ENCODE results near the gene MRPS5.
"Not testable (repeated sequence)": the region's sequence is repeated elsewhere in the genome, so short reads cannot be mapped to it uniquely, and the experiment has no call there.

Gene MRPS5

DNA sequence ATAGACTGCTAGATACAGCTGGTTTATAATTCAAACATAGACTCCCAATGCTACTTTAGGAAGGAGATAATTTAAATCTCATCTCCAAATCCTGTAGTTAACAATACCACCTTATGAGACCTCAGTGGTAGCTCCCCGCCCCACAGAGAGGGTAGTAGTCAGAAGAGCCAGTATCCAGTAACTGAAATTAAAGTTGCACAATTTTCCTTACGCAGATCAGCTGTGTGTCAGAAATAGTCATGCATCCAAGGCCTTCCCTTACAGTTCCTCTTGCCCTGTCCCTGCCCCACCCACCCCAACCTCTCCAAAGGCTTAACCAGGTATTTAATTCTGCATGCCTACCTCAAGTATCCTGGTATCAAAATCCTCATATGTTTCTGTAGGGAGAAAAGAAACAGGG lies 15.5 kb downstream of the MRPS5 start:
- TF ChIP-seq MYC (IDR thresholded peaks at IDR 0.05; ENCODE audit: low read depth, low read length) (no peak), POLR2A (IDR thresholded peaks at IDR 0.05; ENCODE audit: extremely low read depth, insufficient read length) (no peak)
- TF ChIP-seq, protein P1, sequence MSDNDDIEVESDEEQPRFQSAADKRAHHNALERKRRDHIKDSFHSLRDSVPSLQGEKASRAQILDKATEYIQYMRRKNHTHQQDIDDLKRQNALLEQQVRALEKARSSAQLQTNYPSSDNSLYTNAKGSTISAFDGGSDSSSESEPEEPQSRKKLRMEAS (IDR thresholded peaks at IDR 0.05; ENCODE audit: low read depth, low read length) = no peak
- TF ChIP-seq, protein P2, sequence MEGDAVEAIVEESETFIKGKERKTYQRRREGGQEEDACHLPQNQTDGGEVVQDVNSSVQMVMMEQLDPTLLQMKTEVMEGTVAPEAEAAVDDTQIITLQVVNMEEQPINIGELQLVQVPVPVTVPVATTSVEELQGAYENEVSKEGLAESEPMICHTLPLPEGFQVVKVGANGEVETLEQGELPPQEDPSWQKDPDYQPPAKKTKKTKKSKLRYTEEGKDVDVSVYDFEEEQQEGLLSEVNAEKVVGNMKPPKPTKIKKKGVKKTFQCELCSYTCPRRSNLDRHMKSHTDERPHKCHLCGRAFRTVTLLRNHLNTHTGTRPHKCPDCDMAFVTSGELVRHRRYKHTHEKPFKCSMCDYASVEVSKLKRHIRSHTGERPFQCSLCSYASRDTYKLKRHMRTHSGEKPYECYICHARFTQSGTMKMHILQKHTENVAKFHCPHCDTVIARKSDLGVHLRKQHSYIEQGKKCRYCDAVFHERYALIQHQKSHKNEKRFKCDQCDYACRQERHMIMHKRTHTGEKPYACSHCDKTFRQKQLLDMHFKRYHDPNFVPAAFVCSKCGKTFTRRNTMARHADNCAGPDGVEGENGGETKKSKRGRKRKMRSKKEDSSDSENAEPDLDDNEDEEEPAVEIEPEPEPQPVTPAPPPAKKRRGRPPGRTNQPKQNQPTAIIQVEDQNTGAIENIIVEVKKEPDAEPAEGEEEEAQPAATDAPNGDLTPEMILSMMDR (IDR thresholded peaks at IDR 0.05; ENCODE audit: low read depth, low read length) = no peak
- no peak overlapping the region for H3K4me3 ChIP-seq (ENCODE audit: low read depth, low read length)
- DNase-seq (ENCODE audit: low read depth) = no peak

DNA sequence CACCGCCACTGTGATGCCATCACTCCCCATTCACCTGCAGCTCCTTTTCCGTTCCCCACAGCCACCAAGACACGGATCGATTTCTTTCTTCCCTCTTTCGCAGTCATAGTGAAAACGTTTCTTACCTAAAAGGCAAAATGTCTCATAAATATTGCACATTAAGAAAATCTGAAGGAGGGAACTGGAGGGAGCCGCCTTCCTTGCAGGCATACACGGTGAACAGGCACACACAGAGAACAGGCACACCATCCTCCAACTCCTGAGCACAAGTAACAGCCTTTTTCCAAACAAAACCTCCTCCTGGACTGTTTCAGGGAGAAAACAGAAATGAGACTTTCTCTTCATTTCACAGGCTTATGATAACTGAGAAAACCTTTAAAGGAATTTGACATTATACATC lies 17.0 kb downstream of the MRPS5 start:
- TF ChIP-seq POLR2A (IDR thresholded peaks at IDR 0.05; ENCODE audit: extremely low read depth, insufficient read length) (no peak), MYC (IDR thresholded peaks at IDR 0.05; ENCODE audit: low read depth, low read length) (no peak)
- TF ChIP-seq, protein P2 (IDR thresholded peaks at IDR 0.05; ENCODE audit: low read depth, low read length) = no peak
- TF ChIP-seq, protein P1 (IDR thresholded peaks at IDR 0.05; ENCODE audit: low read depth, low read length) = no peak
- no peak for DNase-seq (ENCODE audit: low read depth)

DNA sequence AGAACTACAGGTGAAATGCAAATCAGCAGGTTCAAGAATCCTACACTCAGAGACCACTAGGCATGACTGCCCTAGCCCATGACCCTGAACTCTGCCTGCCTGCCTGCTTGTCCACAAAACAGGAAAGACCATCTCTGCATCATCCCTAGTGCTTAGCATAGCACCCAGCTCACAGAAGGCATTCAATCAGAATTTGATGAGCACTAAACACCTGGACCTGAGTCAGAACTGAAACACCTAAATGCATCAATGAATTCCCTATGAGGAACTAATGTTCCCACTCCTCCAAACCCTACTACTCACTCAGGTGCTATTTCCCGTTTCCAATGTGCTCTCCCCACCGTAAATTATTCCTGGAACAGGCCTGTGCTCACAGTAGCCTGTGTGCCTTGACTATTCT lies 21.7 kb downstream of the MRPS5 start:
- DNase-seq (ENCODE audit: low read depth) = no peak
- TF ChIP-seq, protein P1 (IDR thresholded peaks at IDR 0.05; ENCODE audit: low read depth, low read length) = no peak
- no peak for TF ChIP-seq MYC (IDR thresholded peaks at IDR 0.05; ENCODE audit: low read depth, low read length)
- TF ChIP-seq, protein P2 (IDR thresholded peaks at IDR 0.05; ENCODE audit: low read depth, low read length) = no peak
- TF ChIP-seq POLR2A (IDR thresholded peaks at IDR 0.05; ENCODE audit: extremely low read depth, insufficient read length) = no peak
- H3K4me3 ChIP-seq (ENCODE audit: low read depth, low read length) = no peak overlapping the region

More for the DNA sequence above, 17.0 kb downstream of the MRPS5 start:
- no peak overlapping the region for H3K4me3 ChIP-seq (ENCODE audit: low read depth, low read length)

DNA sequence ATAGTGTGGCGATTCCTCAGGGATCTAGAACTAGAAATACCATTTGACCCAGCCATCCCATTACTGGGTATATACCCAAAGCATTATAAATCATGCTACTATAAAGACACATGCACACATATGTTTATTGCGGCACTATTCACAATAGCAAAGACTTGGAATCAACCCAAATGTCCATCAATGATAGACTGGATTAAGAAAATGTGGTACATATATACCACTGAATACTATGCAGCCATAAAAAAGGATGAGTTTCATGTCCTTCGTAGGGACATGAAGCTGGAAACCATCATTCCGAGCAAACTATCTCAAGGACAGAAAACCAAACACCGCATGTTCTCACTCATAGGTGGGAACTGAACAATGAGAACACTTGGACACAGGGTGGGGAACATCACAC lies 23.3 kb downstream of the MRPS5 start:
- H3K4me3 ChIP-seq (ENCODE audit: low read depth, low read length); DNase-seq (ENCODE audit: low read depth): not testable (repeated sequence)

DNA sequence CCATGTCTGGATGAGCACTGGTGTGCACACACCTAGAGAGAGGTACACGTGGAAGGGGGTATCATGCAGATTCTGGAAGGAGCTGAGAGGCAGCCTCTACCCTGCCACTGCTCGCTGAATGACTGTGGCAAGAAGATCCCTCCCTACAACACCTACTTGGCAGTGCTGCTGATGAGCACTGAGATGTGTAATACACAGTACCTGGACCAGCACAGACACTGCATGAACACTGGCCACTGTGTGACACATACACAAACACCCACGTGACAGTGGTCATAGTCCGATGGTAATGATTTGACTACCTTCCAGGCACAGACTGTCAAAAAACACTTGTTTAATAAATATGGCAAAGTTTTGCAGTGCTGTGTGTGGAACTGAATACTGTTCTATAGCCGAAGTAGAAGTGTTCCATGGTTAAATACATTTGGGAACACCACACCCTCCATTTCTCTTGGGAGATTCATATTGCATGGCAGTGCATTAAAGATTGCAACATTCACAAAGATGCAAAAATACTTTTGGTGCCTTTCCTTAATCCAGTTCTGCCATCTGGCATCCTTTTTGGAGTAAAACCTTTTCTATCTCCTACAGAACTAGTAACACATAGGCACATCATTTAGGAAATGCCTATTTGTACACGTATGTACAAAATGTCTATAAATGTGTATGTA lies 29.6 kb downstream of the MRPS5 start:
- no peak for DNase-seq (ENCODE audit: low read depth)
- no peak overlapping the region for H3K4me3 ChIP-seq (ENCODE audit: low read depth, low read length)
- TF ChIP-seq MYC (IDR thresholded peaks at IDR 0.05; ENCODE audit: low read depth, low read length) = no peak
- TF ChIP-seq, protein P2 (IDR thresholded peaks at IDR 0.05; ENCODE audit: low read depth, low read length) = no peak
- TF ChIP-seq POLR2A (IDR thresholded peaks at IDR 0.05; ENCODE audit: extremely low read depth, insufficient read length) = no peak
- TF ChIP-seq, protein P1 (IDR thresholded peaks at IDR 0.05; ENCODE audit: low read depth, low read length) = no peak

DNA sequence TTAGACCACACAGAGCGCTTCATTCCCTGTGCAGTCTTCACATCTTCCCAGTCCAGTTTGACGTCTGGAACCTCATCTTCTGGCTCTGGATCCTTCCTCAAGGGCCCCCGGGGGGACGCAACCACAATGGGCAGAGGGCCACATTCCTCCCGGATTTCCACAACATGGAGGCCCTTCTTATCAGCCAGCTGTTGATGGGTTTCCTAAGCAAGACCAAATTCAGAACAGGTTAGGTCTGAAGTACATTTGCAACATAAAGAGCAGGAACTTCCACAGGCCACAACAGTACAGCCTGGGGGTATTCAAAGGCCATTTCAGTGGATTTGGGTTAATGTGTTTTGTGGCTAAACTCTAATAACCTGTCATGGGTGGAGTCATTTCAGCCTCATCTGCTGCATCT lies 34.2 kb downstream of the MRPS5 start:
- TF ChIP-seq, protein P2 (IDR thresholded peaks at IDR 0.05; ENCODE audit: low read depth, low read length) = no peak
- TF ChIP-seq MYC (IDR thresholded peaks at IDR 0.05; ENCODE audit: low read depth, low read length) (no peak), POLR2A (IDR thresholded peaks at IDR 0.05; ENCODE audit: extremely low read depth, insufficient read length) (no peak)
- TF ChIP-seq, protein P1 (IDR thresholded peaks at IDR 0.05; ENCODE audit: low read depth, low read length) = no peak
- H3K4me3 ChIP-seq (ENCODE audit: low read depth, low read length) = no peak overlapping the region
- no peak for DNase-seq (ENCODE audit: low read depth)
